NCI-H1048 (cell line): Measurements from ENCODE around the gene NYAP2.

ENCODE experiments used
- DNase-seq: peaks from one replicate; lab custom pipeline; 2025; lab: John Stamatoyannopoulos, UW

NYAP2 gene

DNA sequence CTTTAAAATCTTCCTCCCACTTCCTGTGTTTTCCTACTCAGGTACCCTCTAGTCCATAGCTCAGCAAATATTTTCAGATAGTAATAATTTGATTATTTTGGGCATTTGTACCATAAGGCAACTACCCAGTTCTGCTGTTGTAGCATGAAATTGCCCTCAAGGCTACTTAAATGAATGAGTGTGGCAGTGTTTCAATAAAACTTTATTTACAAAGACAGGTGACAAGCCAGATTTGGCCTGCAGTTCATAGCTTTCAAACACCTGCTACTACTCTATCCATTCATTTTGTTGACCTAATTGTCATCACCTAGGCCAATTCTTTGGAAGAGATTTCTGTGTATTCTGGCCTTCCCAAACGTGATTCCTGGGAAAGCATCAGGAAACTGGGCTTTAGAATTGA, 28.9 kb downstream of the NYAP2 start:
- no peak for DNase-seq

DNA sequence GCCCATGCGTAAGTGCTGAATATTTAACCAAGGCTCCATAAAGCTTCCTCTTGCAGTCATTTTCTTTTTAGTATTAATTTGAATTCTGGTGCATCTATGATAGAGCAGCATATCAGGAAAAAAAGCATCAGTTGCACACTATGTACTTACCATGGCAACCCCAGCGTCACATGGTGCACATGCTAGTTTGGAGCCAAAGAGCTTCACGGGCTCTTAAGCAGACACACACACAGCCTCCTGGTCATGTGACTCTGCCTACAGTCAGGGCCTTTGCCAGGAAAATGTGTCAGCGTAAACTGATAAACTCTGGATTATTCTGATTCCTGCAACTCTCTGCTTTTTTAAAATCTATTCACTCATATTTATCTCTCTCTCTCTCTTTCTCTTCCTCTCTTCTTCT, 30.2 kb downstream of the NYAP2 start:
- no peak for DNase-seq

GRCh38 chr2:225431105-225431863, 31.8 kb downstream of the NYAP2 start:
- DNase-seq, result no peak

GRCh38 chr2:225434014-225434413, 34.5 kb downstream of the NYAP2 start:
- DNase-seq, result no peak

DNA sequence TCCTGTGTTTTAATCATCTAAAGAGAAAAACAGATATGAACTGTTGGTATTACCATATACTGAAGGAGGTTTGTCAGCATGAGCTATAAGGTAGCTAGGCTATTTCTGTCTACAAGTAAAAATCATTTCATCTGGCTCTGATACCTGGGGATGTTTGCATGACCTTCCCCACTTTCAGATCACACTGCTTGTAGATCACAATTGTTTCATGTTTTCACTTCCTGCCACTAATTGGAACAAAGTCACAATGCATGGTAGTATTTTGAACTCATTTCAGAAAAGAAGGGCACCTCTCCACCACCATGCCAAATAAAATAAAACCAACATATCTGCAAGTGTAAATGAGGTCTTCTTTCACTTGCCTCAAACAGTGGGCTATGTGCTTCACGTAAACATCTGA, 37.8 kb downstream of the NYAP2 start:
- DNase-seq, result no peak

- no peak for DNase-seq
These were observed 38.7 kb downstream of the NYAP2 start for GRCh38 chr2:225438248-225438647.

GRCh38 chr2:225452677-225453076, 53.2 kb downstream of the NYAP2 start:
- DNase-seq, result no peak

- DNase-seq, result no peak
These were observed 54.9 kb downstream of the NYAP2 start for GRCh38 chr2:225454412-225454811.

DNA sequence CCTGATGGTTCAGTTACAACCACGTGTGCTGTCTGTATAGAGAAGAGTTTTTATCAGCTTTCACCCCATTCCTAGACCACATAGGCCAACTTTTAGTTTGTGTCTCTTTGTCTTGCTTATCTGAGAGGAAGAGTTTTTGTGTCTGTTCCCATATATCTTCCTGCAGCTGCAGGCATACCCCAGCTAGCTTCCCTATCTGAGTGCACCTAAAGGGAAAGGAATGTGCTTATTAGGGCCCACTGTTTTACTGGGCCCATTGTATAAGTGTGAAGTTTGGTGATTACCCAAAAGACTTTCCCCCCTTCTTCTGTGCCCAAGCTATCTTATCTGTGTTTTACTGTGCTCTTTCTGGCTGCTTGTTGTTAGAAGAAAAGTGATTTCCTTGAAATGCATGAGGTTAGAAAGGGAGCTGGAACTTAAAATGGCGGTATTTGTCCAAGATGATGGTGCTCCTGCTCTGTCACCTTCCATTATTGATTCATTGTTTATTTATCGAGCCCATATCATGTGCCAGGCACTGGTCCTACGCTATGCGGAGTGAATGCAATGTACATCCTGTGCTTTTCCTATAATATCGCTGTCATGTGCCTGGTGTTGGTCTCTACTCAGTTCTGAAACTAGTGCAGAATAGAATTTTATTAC, 57.2 kb downstream of the NYAP2 start:
- DNase-seq, result no peak

DNA sequence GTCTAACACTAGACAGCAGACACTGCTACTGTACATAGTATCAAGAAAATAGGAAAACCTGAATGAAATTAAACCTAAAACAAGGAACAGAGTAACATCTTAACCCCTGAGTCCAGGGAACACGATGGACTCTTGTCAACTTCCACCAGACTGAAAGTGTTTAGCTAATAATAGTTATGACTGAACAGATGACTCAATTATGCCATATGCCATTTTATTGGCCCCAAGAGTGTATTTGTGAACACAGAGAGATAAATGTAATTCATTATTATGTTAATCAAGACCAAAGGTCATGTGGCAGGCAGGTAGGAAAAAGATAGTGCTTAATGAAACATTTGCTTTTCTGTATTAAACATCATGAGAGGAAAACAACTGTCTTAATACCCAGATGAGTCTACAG, 58.0 kb downstream of the NYAP2 start:
- DNase-seq, result no peak

DNA sequence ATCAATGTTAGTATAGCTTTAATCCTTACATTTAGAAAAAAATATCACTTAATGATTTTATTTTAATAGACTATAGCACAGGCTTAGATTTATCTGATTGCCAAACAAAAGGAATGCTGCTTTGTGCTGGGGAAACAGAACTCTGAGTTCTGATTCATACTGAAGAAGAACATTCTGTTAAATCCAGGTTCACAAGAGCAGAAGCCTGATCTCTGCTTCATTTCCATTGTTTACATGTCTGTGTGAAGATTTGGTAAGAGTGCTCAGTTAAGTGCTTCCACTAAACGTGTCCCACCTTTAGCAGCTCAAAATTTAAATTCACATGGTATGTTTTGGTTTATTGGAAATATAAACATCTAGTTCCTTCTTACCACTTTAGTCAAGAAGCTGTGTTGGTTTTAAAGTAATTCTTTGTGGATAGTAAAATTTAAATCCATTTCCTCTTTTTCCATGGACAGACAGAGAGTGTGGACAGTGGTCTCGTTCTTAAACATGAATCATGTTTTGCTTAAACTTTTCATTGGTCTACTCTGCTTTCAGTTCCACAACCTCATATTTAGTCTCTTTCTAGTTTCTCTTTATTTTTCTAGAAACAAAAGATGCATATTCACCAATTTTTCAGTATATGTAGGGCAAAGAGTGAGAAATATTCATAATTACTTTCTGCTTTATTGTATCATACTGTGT, 59.1 kb downstream of the NYAP2 start:
- DNase-seq, result no peak

- no peak for DNase-seq
These were observed 62.9 kb downstream of the NYAP2 start for GRCh38 chr2:225462417-225462816.

GRCh38 chr2:225462945-225463344, 63.4 kb downstream of the NYAP2 start:
- DNase-seq, result no peak

DNA sequence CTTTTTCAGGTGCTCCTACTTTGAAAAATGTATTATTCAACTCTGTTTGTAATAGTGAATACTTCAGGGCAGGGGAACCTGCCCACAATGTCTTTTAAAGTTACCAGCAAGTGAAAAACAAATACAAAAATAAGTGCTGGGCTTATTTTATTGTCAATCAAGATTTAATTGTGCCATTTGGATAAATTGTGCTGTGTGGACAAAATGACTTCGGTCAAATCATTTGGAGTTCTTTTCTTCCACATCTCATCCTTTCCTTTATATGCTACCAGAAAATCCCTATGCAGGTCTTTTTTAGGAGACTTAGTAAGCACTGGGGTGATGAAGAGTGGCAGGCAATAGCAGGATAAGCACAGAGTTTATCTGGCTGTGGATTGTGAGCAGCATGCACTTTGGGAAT, 63.9 kb downstream of the NYAP2 start:
- no peak for DNase-seq

- no peak for DNase-seq
These were observed 65.0 kb downstream of the NYAP2 start for GRCh38 chr2:225464346-225465025.

DNA sequence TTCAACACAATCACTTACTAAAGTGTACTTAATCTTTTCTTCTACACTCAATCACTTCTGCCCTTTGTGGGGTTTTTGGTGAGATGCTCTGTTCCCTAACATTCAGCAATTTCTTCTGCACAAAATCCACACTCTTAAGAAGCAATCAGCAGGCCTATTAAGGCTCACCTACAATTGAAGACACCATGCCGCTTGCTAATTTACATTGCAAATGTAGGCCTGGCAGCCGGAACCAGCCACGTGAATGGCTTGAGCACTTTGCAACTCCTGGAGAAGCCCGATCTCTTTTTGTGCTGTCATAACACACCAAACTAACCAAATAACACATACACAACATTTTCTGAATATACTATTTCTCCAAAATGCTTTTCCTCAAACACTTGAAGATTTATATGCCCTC, 66.3 kb downstream of the NYAP2 start:
- no peak for DNase-seq

DNA sequence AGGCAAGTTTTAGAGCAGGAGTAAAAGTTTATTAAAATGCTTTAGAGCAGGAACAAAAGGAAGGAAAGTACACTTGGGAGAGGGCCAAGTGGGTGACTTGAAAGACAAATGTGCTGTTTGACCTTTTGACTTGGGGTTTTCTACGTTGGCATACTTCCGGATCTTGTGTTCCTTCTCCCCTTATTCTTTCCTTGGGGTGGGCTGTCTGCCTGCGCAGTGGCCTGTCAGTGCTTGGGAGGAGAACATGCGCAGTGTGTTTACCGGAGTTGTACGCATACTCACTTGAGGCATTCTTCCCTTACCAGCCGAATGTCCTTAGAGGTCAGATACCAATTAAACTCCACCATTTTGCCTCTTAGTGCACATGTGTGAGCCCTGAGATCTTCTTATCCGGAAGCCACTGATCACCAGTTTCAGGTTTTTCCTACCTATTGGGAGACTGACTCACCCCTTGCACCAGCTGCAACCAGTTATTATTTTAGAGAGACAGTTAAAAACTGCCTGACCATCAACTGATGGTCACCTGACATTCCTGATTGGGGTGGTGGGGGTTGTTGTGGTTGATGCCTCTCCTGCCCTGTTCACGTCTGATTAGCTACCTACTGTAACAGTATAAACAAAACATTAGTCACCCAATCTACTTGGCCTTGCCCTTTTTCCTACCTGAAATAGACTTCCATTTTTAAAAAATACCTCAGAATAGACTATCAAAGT, 67.5 kb downstream of the NYAP2 start:
- DNase-seq, result no peak

DNA sequence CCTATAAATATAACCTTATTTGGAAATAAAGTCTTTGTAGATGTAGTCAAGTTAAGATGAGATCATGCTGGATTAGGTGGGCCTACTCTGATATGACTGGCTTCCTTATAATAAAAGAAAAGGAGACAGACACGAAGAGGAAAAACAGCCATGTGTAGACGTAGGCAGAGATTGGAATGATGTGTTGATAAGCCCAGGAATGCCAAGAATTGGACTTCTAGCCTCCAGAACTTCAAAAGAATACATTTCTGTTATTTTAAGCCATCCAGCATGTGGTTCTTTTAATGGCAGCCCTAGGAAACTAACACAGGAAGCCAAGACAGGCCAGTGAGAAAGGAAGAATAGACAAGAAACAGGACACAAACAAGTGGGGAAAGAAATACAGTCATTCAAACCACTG, 68.6 kb downstream of the NYAP2 start:
- no peak for DNase-seq

GRCh38 chr2:225471039-225471438, 71.5 kb downstream of the NYAP2 start:
- no peak for DNase-seq

- DNase-seq, result no peak
These were observed 72.0 kb downstream of the NYAP2 start for GRCh38 chr2:225471482-225471881.

GRCh38 chr2:225472161-225472560, 72.7 kb downstream of the NYAP2 start:
- no peak for DNase-seq

GRCh38 chr2:225479386-225479785, 79.9 kb downstream of the NYAP2 start:
- no peak for DNase-seq
